Naive thymus-derived CD4-positive, alpha-beta T cell (primary cell): ENCODE results near the gene DENND5B. TPM values are rescaled to one million over a fixed set of nuclear protein-coding genes. Genes with fewer than 3 reads are reported as not detected.
"Not testable (repeated sequence)": the region's sequence is repeated elsewhere in the genome, so short reads cannot be mapped to it uniquely, and the experiment has no call there.

Experiments used
- ATAC-seq: fragments of 150-1000 bp; cut with Tn5 transposase; 2 replicates; pipeline ENCODE4 v1.10.0; 2021; ENCODE audit warnings: mild to moderate bottlenecking, moderate library complexity
- CTCF ChIA-PET: fragments of 350-600 bp; sonication (Branson Sonifier 250); formaldehyde crosslinking; loops from one replicate; lab custom pipeline; 2021; ENCODE audit warnings: antibody characterized with exemption; lab: Charles Lee
- POLR2A ChIA-PET: fragments of 350-600 bp; sonication (Branson Sonifier 250); formaldehyde crosslinking; loops from one replicate; lab custom pipeline; 2021; ENCODE audit warnings: antibody characterized with exemption, inconsistent platforms; lab: Charles Lee
- DNase-seq, 9 donors: peaks; one replicate each; pipeline versions ENCODE4 v3.0.0 to v3.0.0-alpha.2; 2020 to 2022; ENCODE audit warnings: mixed read lengths in 1 of 9
- H3K27ac ChIP-seq: one replicate; pipeline ENCODE4 v1.7.0; 2013; ENCODE audit warnings: mild to moderate bottlenecking, low read depth, low read length, moderate library complexity
- H3K27me3 ChIP-seq, 2 donors: one replicate each; pipeline ENCODE4 v1.7.0; 2013; ENCODE audit warnings: low read length in 2 of 2, mild to moderate bottlenecking in 2 of 2, moderate library complexity in 2 of 2; ENCODE audit not compliant: control insufficient read depth in 2 of 2, insufficient read depth in 2 of 2
- H3K36me3 ChIP-seq, 3 experiments: 1 replicate in 2 of 3; 2 replicates in 1 of 3; pipeline ENCODE4 v1.7.0; 2013; ENCODE audit warnings: low read length in 3 of 3, mild to moderate bottlenecking in 3 of 3, moderate library complexity in 1 of 3; ENCODE audit not compliant: insufficient read depth in 3 of 3, control insufficient read depth in 2 of 3
- H3K4me1 ChIP-seq, 2 donors: one replicate each; pipeline ENCODE4 v1.7.0; 2013; ENCODE audit warnings: low read length in 2 of 2, mild to moderate bottlenecking in 2 of 2, moderate library complexity in 1 of 2; ENCODE audit not compliant: control insufficient read depth in 2 of 2, insufficient read depth in 2 of 2
- H3K4me3 ChIP-seq: 2 replicates; pipeline ENCODE4 v1.7.0; 2013; ENCODE audit warnings: mild to moderate bottlenecking, low read length
- H3K9me3 ChIP-seq, 3 experiments: 1 replicate in 2 of 3; 2 replicates in 1 of 3; pipeline ENCODE4 v1.7.0; 2013; ENCODE audit warnings: low read length in 3 of 3; ENCODE audit not compliant: control insufficient read depth in 2 of 3
- H3K27ac Mint-ChIP-seq, 9 donors: one replicate each; pipeline ENCODE4 v1.8.0; 2020 to 2022; ENCODE audit warnings: mixed read lengths in 9 of 9, mild to moderate bottlenecking in 8 of 9, moderate library complexity in 5 of 9, inconsistent platforms in 2 of 9
- H3K27me3 Mint-ChIP-seq, 5 donors: one replicate each; pipeline ENCODE4 v1.8.0; 2021 to 2022; ENCODE audit warnings: mixed read lengths in 5 of 5, mild to moderate bottlenecking in 1 of 5
- H3K36me3 Mint-ChIP-seq, 5 donors: one replicate each; pipeline ENCODE4 v1.8.0; 2020 to 2022; ENCODE audit warnings: mixed read lengths in 5 of 5, mild to moderate bottlenecking in 3 of 5, inconsistent platforms in 1 of 5
- H3K4me1 Mint-ChIP-seq, 7 donors: one replicate each; pipeline ENCODE4 v1.8.0; 2020 to 2022; ENCODE audit warnings: mixed read lengths in 7 of 7, mild to moderate bottlenecking in 3 of 7, inconsistent platforms in 1 of 7
- H3K4me3 Mint-ChIP-seq, 10 donors: one replicate each; pipeline ENCODE4 v1.8.0; 2020 to 2022; ENCODE audit warnings: mild to moderate bottlenecking in 10 of 10, mixed read lengths in 10 of 10, moderate library complexity in 6 of 10, inconsistent platforms in 2 of 10
- H3K9me3 Mint-ChIP-seq, 11 donors: one replicate each; pipeline ENCODE4 v1.8.0; 2020 to 2022; ENCODE audit warnings: mixed read lengths in 11 of 11, mild to moderate bottlenecking in 4 of 11, inconsistent platforms in 1 of 11, moderate library complexity in 1 of 11
- intact Hi-C, 2 donors: fragments of 100-400 bp; cut with micrococcal nuclease; formaldehyde crosslinking; loops; one replicate each; pipeline ENCODE4 v1.15.1; 2023
- polyA plus RNA-seq, 2 donors: library from polyadenylated mRNA; unstranded; fragments of 300-500 nt; fragmentation: Illumina TruSeq; gene quantifications; one replicate each; pipeline ENCODE4 v1.2.3, GENCODE V29; 2021
- total RNA-seq, 6 experiments: library from RNA in 5 of 6; stranded (reverse) in 5 of 6; gene quantifications; 1 replicate in 5 of 6; 2 replicates in 1 of 6; pipeline ENCODE4 v1.2.3 and lab custom pipeline; 2021 to 2026

Gene DENND5B
- total and polyA plus RNA-seq, 7 experiments from 2014 or later = 0.16 to 1.5 (median 0.29) TPM; not detected in 2

GRCh38 chr12:31393004-31393550 lies 197.9 kb downstream of the DENND5B start:
- Histone ChIP-seq H3K27ac (no peak overlapping the region), H3K9me3 (no peaks in the 10 kb centered on the region), H3K4me1 (no peaks in the 10 kb centered on the region), H3K4me3 (no peak overlapping the region), H3K27me3 (no peaks in the 10 kb centered on the region), H3K36me3 (no peaks in the 10 kb centered on the region)
- Mint-ChIP-seq H3K27me3 (peaks cover 0 to 13% (median 0%) of the 10 kb centered on the region in 5 donors), H3K4me1 (no peaks in the 10 kb centered on the region), H3K36me3 (no peaks in the 10 kb centered on the region), H3K27ac (peak overlapping the region in 1 of 9 donors; percentile 38), H3K4me3 (no peak overlapping the region), H3K9me3 (no peaks in the 10 kb centered on the region)
- POLR2A ChIA-PET = no interaction called here
- intact Hi-C loops = no loop called here
- DNase-seq = no peak
- CTCF ChIA-PET = no interaction called here
- no peak for ATAC-seq

GRCh38 chr12:31390991-31391390 lies 199.9 kb downstream of the DENND5B start:
- H3K27me3 ChIP-seq = no peaks in the 10 kb centered on the region
- Mint-ChIP-seq H3K9me3 (peaks cover 0 to 3% (median 0%) of the 10 kb centered on the region in 11 donors), H3K4me1 (no peaks in the 10 kb centered on the region), H3K36me3 (no peaks in the 10 kb centered on the region), H3K4me3 (no peak overlapping the region), H3K27me3 (peaks cover 0 to 22% (median 6%) of the 10 kb centered on the region in 5 donors), H3K27ac (no peak overlapping the region)
- no peaks in the 10 kb centered on the region for H3K4me1 ChIP-seq
- intact Hi-C loops = no loop called here
- POLR2A ChIA-PET = no interaction called here
- no peak overlapping the region for H3K27ac ChIP-seq
- H3K9me3 ChIP-seq = no peaks in the 10 kb centered on the region
- CTCF ChIA-PET = no interaction called here
- no peak for DNase-seq
- ATAC-seq = no peak
- no peak overlapping the region for H3K4me3 ChIP-seq
- H3K36me3 ChIP-seq = no peaks in the 10 kb centered on the region

GRCh38 chr12:31388713-31389112 lies 202.2 kb downstream of the DENND5B start:
- Mint-ChIP-seq H3K27ac (no peak overlapping the region), H3K27me3 (peaks cover 0 to 25% (median 9%) of the 10 kb centered on the region in 5 donors), H3K4me3 (no peak overlapping the region), H3K4me1 (no peaks in the 10 kb centered on the region), H3K9me3 (peaks cover 0 to 3% (median 0%) of the 10 kb centered on the region in 11 donors), H3K36me3 (no peaks in the 10 kb centered on the region)
- no peaks in the 10 kb centered on the region for H3K9me3 ChIP-seq
- intact Hi-C loops = no loop called here
- H3K4me1 ChIP-seq = no peaks in the 10 kb centered on the region
- no peak overlapping the region for H3K4me3 ChIP-seq
- ATAC-seq = no peak
- H3K36me3 ChIP-seq = no peaks in the 10 kb centered on the region
- H3K27ac ChIP-seq = no peak overlapping the region
- ChIA-PET CTCF (interaction anchor here (0.7 kb wide), 1 partner anchor 316 kb away, joined by 3 read pairs; no protein-coding TSS in a partner anchor), POLR2A (interaction anchor here (0.7 kb wide), 1 partner anchor 167 kb away, joined by 3 read pairs; no protein-coding TSS in a partner anchor)
- DNase-seq = no peak
- H3K27me3 ChIP-seq = no peaks in the 10 kb centered on the region

GRCh38 chr12:31387466-31387865 lies 203.5 kb downstream of the DENND5B start:
- H3K9me3 ChIP-seq = no peaks in the 10 kb centered on the region
- no peak overlapping the region for H3K27ac ChIP-seq
- H3K36me3 Mint-ChIP-seq = no peaks in the 10 kb centered on the region
- H3K27me3 Mint-ChIP-seq = peaks cover 0 to 25% (median 9%) of the 10 kb centered on the region in 5 donors
- POLR2A ChIA-PET = interaction anchor here (0.6 kb wide), 1 partner anchor 562 kb away, joined by 4 read pairs; no protein-coding TSS in a partner anchor
- CTCF ChIA-PET = no interaction called here
- DNase-seq (no peak), ATAC-seq (no peak)
- no peaks in the 10 kb centered on the region for H3K4me1 ChIP-seq
- H3K27ac Mint-ChIP-seq = no peak overlapping the region
- intact Hi-C loops = no loop called here
- H3K36me3 ChIP-seq = no peaks in the 10 kb centered on the region
- peaks cover 0 to 3% (median 0%) of the 10 kb centered on the region in 11 donors for H3K9me3 Mint-ChIP-seq
- no peak overlapping the region for H3K4me3 Mint-ChIP-seq
- H3K27me3 ChIP-seq = no peaks in the 10 kb centered on the region
- no peaks in the 10 kb centered on the region for H3K4me1 Mint-ChIP-seq
- no peak overlapping the region for H3K4me3 ChIP-seq

GRCh38 chr12:31387011-31387410 lies 203.9 kb downstream of the DENND5B start:
- ChIA-PET POLR2A (interaction anchor here (0.6 kb wide), 1 partner anchor 561 kb away, joined by 4 read pairs; no protein-coding TSS in a partner anchor), CTCF (no interaction called here)

GRCh38 chr12:31386364-31386777 lies 204.6 kb downstream of the DENND5B start:
- Mint-ChIP-seq H3K36me3 (peaks cover 0 to 4% (median 0%) of the 10 kb centered on the region in 5 donors), H3K4me3 (no peak overlapping the region), H3K9me3 (peaks cover 0 to 7% (median 0%) of the 10 kb centered on the region in 11 donors), H3K27me3 (peaks cover 0 to 27% (median 9%) of the 10 kb centered on the region in 5 donors), H3K4me1 (no peaks in the 10 kb centered on the region), H3K27ac (no peak overlapping the region)
- CTCF ChIA-PET = no interaction called here
- Histone ChIP-seq H3K4me1 (no peaks in the 10 kb centered on the region), H3K36me3 (no peaks in the 10 kb centered on the region), H3K9me3 (no peaks in the 10 kb centered on the region), H3K27ac (no peak overlapping the region), H3K4me3 (no peak overlapping the region), H3K27me3 (no peaks in the 10 kb centered on the region)
- intact Hi-C loops = no loop called here
- POLR2A ChIA-PET = no interaction called here
- no peak for ATAC-seq
- no peak for DNase-seq

More at GRCh38 chr12:31387011-31387410, 203.9 kb downstream of the DENND5B start:
- H3K9me3 ChIP-seq = no peaks in the 10 kb centered on the region
- no peak overlapping the region for H3K4me3 ChIP-seq
- H3K36me3 ChIP-seq = no peaks in the 10 kb centered on the region
- Mint-ChIP-seq H3K27ac (no peak overlapping the region), H3K9me3 (peaks cover 0 to 5% (median 0%) of the 10 kb centered on the region in 11 donors), H3K4me3 (no peak overlapping the region), H3K36me3 (peaks cover 0 to 2% (median 0%) of the 10 kb centered on the region in 5 donors), H3K4me1 (no peaks in the 10 kb centered on the region), H3K27me3 (peaks cover 0 to 25% (median 9%) of the 10 kb centered on the region in 5 donors)
- no peak for DNase-seq
- H3K27ac ChIP-seq = no peak overlapping the region
- intact Hi-C loops = no loop called here
- no peaks in the 10 kb centered on the region for H3K4me1 ChIP-seq
- H3K27me3 ChIP-seq = no peaks in the 10 kb centered on the region
- ATAC-seq = no peak

- H3K9me3 ChIP-seq, H3K9me3 Mint-ChIP-seq, DNase-seq, H3K4me1 Mint-ChIP-seq, H3K36me3 Mint-ChIP-seq, H3K27me3 Mint-ChIP-seq, H3K36me3 ChIP-seq, intact Hi-C loops, POLR2A ChIA-PET, H3K4me1 ChIP-seq, ATAC-seq, H3K27ac ChIP-seq, H3K27ac Mint-ChIP-seq, CTCF ChIA-PET, H3K27me3 ChIP-seq, H3K4me3 ChIP-seq, H3K4me3 Mint-ChIP-seq: not testable (repeated sequence)
These were observed 213.7 kb downstream of the DENND5B start for GRCh38 chr12:31377210-31377609.
